ENCODE results near the gene LMX1B.
"Not testable (repeated sequence)": the region's sequence is repeated elsewhere in the genome, so short reads cannot be mapped to it uniquely, and the experiment has no call there.

LMX1B gene

DNA sequence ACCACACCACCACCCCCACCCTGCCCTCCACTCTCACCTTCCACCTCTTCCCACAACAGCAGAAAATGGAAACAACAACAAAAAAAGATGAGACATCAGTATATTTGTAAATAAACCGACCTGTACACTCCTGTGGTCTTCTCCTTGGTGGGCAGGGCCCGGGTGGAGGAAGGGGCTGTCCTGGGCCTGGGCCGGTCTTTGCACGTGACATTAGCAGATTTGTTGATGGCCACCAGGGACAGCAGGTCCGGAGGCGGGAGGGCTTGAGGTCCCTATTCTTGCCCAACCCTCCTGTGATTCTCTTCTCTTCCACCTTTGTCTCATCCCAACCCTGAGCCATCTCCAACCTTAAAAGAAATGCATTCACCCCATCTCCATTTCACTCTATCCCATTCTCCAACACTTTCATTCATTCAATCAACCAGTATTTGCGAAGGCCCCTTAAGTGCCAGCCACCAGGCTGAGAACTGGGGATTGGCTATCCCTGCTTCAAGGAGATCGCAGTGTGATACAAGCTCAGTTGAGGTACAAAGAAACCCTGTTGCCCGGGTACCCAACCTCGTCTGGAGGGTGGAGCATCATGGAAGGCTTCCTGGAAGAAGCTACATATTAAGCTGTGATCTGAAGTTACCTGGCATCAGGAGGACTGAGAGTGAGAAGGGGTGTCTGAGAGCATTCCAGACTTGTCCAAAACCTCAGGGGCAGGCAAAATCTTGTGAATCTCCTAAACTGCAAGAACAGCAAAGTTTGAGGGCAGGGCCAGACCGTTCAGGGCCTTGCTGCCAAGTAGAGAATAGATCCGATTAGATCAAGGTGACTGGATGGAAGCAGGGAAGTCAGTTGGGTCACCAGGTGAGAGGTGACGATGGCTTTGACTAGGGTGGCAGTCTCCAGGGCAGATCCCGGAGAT lies 87.4 kb downstream of the LMX1B start:
- DNase-seq, result no peak

DNA sequence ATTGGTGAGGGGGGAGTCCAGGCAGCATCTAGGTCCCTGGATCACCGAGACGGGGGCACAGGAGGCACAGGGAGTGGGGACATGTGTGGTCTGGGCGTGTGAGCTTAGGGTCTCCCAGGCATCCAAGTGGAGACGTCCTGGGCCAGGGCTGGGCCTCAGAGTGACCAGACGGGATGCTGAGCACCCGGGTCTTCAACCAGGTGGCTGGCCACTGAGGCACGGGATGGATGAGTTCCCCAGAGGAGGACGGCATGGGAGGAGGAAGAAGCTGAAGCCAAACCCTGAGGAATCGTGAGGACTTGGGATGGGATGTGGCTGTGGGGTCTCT lies 88.0 kb downstream of the LMX1B start:
- no peak for DNase-seq

DNA sequence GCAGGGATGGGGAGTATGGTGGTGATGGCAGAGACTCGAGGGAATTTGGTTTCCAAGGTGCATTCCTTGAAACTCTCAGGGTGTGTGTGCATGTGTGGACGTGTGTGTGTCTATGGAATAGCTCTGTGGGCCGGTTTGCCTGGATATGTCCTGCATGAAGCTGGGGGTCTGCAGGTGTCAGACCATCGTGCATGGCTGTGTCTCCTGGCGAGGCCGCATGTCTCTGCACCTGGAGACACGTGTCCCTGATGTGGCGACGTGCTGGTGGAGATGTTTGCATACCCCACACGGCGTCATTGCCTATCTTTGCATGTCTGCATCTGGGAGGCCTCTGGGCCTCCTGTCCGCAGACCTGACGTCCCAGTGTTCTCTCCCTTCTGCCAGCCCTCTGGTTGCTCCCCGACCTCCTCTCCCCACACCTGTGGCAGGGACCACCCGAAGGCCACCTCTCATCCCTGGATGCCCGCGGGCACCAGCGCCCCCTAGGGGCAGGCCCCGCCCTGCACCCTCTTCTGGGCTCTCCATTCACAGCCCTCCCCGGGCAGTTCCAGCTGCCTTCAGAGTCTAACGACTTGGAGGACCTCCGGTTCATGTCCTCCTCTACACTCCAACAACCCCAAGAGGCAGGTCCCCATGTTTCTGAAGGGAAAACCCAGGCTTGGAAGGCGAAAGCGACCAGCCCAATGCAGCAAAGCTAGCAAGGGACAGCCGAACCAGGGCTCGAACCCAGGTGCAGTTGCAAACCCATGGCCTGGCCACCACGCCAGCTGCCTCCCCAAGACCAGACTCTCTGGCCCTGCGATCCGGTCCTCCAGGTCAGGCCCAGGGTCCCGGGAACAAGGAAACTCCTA lies 88.6 kb downstream of the LMX1B start:
- no peak for DNase-seq

DNA sequence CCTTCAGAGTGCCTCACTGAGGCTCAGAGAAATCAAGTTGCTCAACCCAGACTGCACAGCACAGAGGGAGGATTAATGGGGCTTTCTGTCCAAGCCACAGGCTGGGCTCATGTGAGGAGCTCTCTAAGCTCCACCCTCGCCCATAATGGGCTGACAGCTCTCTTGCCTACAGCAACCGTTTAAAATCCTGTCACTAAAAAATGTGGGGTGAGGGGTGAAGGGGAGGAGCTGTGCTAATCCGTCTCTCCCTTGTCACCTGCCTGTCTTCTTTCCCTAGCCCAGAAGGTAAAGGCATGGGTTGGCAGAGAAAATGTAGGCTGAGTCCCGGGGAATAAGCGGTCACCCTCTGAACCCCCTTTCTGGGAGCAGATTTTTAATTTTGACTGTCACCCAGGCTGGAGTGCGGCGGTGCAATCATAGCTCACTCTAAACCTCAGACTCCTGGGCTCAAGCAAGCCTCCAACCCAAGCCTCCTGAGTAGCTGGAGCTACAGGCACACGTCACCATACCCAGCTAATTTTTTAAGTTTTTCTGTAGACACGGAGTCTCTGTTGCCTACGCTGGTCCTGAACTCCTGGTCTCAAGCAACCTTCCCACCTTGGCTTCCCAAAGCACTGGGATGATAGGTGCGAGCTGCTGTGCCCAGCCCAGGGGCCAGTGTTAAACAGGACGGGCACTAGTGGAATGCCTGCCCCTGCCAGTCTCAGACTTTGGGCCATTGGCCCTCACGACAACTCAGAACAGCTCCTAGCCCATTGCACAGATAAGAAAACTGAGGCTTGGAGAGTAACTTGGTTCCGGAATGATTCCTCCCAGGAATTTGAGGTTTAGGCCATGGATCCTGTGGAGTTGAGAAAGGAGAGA lies 89.5 kb downstream of the LMX1B start:
- DNase-seq, result no peak

DNA sequence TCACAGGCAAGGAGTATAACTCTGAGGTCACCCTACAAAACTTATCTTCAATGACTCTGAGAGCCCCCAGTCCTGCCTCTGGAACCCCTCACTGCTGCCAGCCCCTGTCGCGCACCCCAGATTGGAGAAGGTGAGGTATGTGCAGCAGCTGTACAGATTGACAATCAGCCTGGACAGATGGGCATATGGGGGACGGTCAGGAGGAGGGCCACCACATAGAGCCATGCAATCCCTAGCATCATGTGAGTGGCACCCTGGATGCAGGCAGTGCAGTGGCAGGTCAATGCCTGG lies 90.1 kb downstream of the LMX1B start:
- DNase-seq, result no peak

DNA sequence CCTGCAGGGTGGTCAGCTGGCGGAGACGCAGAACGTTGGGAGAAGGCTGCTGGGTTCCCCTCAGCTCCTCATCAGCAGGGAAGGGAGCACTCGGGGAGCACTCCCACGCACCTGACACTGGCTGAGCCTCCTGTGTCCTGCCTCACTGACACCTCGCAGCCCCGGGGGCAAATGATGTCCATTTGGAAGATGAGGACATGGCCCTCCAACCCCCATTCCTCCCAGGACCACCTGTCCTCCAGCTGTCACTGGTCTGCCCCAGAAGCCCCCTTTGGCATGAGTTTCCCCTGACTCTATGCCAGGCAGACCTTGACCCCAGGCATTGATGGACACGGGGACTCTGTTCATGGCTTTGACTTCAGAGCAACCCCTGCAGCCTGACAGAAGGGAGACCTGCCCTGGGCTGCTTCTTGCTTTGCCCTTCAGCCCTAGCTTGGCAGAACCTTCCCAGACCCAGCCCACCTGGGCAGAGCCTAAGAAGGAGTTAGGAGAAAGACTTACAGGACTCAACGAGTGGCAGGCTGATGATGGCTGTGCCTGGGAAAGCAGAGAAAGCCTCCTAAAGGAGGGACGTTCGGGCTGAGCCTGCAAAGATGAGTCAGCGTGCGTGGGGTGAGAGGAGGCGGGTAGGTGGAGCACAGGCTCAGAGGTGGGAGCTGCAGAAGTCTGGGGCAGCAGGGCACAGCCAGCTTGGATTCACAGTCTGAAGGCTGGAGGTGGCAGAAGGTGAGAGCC lies 90.6 kb downstream of the LMX1B start:
- DNase-seq, result no peak

DNA sequence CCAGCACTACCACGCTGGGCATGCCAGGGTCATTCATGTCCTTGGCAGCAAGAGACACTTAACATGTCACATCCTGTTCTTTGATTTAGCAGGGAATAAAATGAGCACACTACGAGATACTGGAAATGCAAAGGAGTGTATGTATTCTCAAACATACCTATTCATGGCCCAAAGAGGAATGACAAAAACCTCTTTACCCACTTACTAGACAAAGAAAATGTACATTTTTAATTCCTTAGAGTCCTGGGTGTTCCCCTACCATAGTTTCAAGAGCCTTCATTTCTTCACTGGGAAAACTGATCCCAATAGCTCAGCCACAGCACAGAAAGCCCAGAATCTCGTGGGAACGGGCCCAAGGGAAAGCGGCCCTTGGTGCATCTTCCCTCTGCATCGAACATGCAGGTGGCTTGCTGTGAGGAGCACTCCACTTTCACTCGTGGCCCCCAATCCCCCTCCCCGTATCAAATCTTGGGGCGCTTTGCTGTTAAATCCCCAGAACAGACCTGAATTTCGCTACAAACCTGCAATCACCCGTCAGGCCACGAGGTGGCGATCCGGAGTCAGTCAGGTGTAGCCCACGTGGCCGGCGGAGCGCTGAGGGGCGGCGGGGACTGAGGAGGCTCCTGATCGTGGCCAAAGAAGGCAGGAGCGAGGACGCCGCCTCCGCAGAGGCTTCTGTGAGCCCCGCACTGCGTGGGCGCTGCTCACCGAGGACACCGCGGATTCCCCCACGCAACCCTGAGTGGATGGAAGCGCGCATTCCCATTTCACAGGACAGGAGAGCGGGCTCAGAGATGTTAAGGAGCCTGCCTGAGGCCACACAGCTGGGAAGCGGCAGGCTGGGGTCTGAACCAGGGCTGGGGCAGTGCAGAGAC lies 91.4 kb downstream of the LMX1B start:
- DNase-seq, result peak; percentile 72

DNA sequence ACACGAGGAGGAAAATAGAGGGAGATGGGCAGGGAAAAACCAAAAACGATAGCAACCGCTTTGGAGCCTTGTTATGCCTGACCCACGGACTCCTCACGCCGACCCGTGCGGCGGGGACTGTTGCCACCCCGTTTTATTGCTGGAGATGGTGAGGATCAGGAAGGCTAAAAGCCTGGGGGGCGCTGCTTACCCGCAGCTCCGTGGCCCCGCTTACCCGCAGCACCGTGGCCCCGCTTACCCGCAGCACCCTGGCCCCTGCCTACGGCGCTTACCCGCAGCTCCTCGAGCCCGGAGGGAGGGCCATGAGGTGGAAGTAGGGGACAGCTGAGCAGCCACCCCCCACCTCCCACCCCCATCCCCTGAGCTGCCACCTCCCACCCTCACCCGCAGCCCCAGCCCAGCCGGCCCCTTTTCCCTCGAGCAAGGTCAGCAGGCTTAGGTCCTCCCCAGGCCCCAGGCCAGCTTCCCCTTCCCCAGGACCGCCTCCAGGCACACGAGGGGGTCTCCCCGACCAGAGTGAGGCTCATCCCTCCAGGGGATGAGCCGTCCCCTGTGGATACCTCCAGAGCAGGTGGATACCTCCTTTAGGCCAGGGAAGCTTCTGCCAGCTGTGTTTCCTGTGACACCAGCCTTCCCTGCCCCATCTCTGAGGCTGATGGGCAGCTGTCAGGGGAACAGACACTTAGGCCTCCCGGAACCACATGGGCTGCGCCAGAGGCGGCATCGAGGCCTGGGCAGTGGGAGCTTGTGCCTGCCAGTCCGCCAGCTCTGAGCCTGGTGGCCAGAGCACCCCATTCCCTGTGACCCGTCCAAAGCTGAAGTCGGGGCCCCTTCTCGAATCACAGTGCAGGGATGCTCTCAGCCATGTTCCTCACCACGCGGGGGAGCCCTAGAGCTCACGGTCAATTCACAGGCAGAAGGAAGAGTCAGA lies 92.3 kb downstream of the LMX1B start:
- DNase-seq, result no peak

DNA sequence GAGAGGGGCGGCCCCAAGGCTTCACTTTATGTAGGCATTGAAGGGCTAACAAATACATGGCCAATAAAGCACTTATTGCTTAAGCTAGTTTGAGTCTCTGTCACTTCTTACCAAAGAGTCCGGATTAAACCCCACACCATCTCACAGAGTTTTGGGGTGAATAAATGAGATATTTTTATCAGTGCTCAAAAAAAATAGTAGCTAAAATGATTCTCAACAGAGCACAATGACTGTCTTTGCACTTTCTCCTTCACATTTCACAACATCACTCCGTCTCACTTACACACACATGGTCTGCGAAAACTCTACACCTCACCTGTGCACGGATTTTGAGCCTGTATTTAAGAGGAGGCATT lies 92.9 kb downstream of the LMX1B start:
- DNase-seq, result no peak

DNA sequence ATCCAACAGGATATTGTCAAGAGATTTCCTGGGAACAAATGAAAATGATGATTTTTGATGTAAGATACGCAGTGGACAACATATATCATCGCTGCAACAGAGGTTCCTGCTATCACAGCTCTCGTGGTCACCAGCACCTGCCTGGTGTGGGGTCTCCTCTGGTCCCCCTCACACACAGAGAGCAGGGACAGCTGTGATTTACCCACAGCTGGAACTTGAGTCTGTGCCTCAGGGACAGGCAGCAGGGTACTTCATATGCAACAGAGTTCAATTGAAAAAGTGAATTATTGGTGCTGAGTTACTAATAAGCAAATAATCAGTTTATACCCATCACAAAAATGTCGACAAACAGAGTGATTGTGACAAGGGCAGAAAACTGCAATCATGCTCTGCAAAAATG lies 93.4 kb downstream of the LMX1B start:
- DNase-seq, result no peak

DNA sequence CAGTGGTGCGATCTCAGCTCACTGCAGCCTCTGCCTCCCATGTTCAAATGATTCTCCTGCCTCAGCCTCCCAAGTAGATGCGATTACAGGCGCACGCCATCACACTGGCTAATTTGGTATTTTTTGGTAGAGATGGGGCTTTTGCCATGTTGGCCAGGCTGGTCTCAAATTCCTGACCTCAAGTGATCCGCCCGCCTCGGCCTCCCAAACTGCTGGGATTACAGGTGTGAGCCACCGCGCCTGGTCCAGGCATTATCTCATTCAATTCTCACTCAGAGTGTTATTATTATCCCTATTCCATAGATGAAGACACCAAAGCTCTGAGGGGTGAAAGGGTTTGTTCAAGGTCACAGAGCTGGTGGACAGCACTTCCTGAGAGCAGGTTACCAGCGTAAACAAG lies 94.0 kb downstream of the LMX1B start:
- not testable (repeated sequence) for DNase-seq

DNA sequence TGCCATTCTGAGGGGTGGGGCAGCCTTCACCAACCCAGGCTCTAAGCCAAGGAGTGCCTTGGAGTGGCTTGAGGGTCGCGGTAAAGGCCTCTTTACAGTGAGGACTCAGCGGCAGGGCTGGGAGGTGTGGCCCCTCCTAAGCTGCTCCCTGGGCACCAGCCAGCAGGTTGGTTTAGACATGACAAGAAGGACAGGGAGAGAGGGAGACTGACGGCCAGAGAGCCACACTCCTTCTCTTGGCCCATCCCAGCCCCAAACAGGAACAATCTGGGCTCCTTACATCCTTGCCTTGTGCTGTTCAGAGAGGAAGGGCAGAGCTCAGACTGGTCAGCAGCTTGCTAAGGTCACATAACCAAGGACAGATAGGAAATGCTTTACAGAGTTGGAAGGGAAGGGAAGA lies 94.5 kb downstream of the LMX1B start:
- no peak for DNase-seq

DNA sequence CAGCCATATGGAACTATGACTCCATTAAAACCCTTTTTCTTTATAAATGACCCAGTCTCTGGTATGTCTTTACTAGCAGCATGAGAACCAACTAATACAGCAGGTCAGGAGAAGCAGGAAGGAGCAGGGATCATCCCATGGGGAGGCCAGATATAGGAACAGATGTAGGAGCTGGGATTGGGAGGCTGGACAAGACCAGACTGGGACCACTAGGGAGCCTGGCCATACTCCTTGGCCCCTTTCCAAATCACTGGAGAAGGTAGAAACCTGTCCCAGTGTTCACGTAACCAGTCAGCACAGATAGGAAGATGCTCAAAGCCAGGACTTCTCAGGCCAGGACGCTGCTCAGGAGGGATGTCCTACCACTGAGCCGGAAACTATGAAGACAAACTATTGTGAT lies 95.5 kb downstream of the LMX1B start:
- DNase-seq, result no peak

DNA sequence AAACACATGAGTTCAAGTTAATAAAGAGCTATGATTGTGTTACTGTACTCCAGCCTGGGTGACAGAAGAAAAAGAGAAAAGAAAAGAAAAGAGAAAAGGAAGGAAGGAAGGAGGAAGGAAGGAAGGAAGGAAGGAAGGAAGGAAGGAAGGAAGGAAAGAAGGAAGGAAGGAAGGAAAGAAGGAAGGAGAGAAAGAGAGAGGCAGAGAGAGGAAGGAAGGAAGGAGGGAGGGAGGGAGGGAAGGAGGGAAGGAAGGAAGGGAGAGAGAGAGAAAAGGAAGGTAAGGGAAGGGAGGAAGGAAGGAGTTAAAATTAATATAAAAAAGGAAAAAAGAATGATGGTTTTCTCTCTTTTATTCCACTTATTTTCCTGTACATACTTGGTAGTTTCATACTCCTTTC lies 101.7 kb downstream of the LMX1B start:
- no peak for DNase-seq

DNA sequence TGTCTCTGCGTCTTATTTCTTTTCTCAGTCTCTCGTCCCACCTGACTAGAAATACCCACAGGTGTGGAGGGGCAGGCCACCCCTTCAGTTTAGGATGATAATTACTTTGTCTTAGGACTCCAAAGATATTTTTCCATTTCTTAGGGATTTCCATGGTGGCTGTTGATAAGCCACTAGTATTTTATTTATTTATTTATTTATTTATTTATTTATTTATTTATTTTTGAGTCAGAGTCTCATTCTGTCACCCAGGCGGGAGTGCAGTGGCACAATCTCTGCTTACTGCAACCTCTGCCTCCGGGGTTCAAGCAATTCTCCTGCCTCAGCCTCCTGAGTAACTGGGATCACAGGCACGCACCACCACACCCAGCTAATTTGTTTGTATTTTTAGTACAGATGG lies 103.7 kb downstream of the LMX1B start:
- not testable (repeated sequence) for DNase-seq

DNA sequence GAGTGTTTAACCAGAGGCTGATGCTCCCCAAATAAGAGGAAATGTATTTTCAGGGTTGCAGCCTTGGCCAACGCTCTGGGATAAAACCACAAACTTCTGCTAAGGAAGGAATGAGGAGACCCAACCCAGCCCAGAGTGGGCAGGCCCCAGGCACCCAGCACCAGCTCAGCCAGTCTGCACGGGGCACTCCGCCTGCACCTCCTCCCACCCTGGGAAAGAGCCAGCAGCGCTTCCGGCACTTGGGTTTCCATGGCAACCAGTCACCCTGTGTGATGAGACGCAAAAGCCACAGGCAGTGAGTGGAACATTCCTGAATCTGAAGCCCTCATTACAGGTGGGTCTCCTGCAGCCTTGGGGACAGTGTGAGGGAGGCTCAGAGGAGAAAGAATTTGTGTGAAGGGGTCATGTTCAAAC lies 105.9 kb downstream of the LMX1B start:
- DNase-seq, result peak; percentile 84

DNA sequence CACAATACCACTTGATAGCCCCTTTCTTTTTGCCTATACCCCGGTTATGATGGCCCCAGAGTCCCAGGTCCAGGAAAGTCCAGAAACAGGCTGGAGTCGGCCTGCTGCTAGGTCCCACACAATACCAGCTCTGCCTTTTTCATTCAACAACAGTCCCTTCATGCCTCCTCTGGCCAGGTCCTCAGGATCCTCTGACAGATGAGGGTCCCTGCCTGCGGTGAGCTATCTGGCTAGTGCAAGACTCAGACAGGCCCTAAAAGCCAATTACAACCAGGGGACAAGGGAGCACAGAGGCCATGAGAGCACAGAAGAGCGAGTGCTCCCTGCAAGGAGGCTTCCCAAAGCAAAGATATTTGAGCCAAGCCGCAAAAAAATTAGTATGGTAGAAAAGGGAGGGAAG lies 106.3 kb downstream of the LMX1B start:
- no peak for DNase-seq

DNA sequence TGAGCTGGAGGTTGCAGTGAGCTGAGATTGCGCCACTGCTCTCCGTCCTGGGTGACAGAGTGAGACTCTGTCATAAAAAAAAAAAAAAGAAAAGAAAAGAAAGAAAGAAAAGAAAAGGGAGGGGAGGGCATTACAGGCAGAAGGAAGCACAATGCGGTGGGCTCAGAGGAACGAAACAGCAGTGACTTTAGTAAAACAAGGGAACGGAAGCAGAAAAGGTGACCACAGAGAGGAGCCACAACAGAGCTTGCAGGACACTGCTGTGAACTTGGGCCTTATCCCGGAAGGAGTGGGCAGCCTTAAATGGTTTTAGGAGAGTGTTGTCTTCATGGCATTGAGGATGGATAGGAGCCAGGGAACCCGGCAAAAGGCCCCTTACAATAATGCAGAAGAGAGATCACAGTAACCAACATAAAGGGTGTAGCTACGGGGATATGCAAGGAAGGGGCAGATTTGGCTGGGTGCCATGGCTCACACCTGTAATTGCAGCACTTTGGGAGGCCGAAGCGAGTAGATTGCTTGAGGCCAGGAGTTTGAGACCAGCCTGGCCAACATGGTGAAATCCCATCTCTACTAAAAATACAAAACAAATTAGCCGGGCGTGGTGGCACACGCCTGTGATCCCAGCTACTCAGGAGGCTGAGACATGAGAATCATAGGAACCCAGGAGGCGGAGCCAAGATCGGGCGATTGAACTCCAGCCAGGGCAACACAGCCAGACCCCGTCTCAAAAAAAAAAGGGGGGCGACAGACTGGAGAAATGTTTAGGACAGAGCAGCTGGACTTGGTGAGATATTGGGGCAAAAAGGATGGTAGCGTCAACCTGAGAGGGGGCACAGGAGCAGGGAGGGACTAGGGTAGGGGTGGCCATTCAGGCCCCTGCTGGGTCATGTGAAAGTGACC lies 107.2 kb downstream of the LMX1B start:
- DNase-seq, result no peak

DNA sequence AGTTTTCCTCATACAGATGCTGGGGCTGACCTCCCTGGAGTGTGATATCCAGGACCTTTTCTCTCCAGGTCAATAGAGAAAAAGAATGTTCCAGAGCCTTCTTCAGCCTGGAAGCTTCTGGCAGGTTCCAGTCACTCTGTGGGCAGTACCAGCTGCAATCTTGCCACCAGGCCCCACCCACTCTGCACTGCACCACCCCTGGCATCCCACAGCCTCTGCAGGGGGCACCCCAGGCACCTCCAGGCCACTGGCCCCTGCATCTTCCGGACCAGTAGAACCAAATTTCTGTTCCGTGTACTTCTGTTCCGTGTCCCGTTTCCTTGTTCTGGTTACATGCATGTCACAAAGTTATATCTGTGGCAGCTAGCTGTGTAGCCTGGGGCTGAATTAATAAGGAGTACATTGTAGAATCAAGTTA lies 107.8 kb downstream of the LMX1B start:
- no peak for DNase-seq
